ENCODE results near the gene DCAF8.

DNA sequence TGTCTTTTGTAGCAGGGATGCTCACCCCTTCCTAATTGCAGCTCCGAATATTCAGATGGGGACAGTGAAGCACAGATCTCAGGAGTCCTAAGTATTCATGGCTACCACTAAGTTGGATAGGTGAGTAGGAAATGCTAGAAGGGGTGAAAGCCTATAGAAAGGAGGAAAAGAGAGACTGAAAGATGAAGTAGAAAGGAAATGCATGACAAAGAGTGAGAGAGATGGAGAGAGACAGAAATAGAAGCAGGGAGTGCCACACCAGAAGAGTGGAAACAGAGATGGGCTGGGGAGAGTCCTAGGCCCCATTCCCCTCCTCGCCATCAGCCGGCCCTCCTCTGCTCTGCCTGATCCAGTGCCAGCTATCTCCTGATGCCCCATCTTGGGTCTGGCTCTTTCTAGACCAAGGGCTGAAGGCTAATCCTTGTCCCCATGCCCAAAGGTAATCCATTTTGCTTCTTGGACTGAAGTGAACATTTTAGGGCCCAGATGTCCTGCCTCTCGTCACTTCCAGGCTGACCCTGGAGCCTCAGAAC, 55.2 kb downstream of the DCAF8 start:
- TF ChIP-seq, protein P1, sequence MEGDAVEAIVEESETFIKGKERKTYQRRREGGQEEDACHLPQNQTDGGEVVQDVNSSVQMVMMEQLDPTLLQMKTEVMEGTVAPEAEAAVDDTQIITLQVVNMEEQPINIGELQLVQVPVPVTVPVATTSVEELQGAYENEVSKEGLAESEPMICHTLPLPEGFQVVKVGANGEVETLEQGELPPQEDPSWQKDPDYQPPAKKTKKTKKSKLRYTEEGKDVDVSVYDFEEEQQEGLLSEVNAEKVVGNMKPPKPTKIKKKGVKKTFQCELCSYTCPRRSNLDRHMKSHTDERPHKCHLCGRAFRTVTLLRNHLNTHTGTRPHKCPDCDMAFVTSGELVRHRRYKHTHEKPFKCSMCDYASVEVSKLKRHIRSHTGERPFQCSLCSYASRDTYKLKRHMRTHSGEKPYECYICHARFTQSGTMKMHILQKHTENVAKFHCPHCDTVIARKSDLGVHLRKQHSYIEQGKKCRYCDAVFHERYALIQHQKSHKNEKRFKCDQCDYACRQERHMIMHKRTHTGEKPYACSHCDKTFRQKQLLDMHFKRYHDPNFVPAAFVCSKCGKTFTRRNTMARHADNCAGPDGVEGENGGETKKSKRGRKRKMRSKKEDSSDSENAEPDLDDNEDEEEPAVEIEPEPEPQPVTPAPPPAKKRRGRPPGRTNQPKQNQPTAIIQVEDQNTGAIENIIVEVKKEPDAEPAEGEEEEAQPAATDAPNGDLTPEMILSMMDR (IDR thresholded peaks at IDR 0.05) = no peak
- TF ChIP-seq ZFX (IDR thresholded peaks at IDR 0.05; ENCODE audit: borderline replicate concordance) = no peak
